ENCODE measurements around the gene SNX4.

SNX4 gene

DNA sequence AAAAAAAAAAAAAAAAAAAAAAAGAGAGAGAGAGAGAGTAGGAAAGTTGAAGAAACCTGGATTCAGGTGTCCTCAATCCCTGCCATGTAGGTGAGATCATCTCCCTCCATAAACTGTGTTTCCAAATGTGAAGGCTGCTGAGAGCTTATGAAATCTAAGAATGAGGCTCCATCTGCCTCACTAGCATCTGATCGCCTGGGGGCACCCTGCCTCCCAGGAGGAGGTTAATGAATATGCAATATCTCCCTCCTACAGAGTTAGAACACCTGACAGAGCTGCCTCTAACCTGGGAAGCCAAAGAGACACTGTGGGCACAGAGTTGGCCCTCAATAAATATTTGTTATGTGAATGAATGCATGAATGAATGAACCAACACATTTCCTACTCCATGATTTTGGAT is 121.0 kb downstream of the SNX4 start:
- no peak for DNase-seq

Data from HCEC 1CT (cell line).